ENCODE measurements around the gene CYB5D1. TPM values are rescaled to one million over a fixed set of nuclear protein-coding genes. Genes with fewer than 3 reads are reported as not detected.

Gene CYB5D1
- total and polyA plus RNA-seq, 2 of the 8 experiments (the other 6 are each of a cell fraction or from before 2014, with no cell fraction given) = 11.0 to 18.0 TPM

- no peak for TF ChIP-seq SP4 (IDR thresholded peaks at IDR 0.05; ENCODE audit: low read length)
- no peak for TF ChIP-seq JUN (IDR thresholded peaks at IDR 0.05; ENCODE audit: low read depth, low read length)
- TF ChIP-seq, protein P1, sequence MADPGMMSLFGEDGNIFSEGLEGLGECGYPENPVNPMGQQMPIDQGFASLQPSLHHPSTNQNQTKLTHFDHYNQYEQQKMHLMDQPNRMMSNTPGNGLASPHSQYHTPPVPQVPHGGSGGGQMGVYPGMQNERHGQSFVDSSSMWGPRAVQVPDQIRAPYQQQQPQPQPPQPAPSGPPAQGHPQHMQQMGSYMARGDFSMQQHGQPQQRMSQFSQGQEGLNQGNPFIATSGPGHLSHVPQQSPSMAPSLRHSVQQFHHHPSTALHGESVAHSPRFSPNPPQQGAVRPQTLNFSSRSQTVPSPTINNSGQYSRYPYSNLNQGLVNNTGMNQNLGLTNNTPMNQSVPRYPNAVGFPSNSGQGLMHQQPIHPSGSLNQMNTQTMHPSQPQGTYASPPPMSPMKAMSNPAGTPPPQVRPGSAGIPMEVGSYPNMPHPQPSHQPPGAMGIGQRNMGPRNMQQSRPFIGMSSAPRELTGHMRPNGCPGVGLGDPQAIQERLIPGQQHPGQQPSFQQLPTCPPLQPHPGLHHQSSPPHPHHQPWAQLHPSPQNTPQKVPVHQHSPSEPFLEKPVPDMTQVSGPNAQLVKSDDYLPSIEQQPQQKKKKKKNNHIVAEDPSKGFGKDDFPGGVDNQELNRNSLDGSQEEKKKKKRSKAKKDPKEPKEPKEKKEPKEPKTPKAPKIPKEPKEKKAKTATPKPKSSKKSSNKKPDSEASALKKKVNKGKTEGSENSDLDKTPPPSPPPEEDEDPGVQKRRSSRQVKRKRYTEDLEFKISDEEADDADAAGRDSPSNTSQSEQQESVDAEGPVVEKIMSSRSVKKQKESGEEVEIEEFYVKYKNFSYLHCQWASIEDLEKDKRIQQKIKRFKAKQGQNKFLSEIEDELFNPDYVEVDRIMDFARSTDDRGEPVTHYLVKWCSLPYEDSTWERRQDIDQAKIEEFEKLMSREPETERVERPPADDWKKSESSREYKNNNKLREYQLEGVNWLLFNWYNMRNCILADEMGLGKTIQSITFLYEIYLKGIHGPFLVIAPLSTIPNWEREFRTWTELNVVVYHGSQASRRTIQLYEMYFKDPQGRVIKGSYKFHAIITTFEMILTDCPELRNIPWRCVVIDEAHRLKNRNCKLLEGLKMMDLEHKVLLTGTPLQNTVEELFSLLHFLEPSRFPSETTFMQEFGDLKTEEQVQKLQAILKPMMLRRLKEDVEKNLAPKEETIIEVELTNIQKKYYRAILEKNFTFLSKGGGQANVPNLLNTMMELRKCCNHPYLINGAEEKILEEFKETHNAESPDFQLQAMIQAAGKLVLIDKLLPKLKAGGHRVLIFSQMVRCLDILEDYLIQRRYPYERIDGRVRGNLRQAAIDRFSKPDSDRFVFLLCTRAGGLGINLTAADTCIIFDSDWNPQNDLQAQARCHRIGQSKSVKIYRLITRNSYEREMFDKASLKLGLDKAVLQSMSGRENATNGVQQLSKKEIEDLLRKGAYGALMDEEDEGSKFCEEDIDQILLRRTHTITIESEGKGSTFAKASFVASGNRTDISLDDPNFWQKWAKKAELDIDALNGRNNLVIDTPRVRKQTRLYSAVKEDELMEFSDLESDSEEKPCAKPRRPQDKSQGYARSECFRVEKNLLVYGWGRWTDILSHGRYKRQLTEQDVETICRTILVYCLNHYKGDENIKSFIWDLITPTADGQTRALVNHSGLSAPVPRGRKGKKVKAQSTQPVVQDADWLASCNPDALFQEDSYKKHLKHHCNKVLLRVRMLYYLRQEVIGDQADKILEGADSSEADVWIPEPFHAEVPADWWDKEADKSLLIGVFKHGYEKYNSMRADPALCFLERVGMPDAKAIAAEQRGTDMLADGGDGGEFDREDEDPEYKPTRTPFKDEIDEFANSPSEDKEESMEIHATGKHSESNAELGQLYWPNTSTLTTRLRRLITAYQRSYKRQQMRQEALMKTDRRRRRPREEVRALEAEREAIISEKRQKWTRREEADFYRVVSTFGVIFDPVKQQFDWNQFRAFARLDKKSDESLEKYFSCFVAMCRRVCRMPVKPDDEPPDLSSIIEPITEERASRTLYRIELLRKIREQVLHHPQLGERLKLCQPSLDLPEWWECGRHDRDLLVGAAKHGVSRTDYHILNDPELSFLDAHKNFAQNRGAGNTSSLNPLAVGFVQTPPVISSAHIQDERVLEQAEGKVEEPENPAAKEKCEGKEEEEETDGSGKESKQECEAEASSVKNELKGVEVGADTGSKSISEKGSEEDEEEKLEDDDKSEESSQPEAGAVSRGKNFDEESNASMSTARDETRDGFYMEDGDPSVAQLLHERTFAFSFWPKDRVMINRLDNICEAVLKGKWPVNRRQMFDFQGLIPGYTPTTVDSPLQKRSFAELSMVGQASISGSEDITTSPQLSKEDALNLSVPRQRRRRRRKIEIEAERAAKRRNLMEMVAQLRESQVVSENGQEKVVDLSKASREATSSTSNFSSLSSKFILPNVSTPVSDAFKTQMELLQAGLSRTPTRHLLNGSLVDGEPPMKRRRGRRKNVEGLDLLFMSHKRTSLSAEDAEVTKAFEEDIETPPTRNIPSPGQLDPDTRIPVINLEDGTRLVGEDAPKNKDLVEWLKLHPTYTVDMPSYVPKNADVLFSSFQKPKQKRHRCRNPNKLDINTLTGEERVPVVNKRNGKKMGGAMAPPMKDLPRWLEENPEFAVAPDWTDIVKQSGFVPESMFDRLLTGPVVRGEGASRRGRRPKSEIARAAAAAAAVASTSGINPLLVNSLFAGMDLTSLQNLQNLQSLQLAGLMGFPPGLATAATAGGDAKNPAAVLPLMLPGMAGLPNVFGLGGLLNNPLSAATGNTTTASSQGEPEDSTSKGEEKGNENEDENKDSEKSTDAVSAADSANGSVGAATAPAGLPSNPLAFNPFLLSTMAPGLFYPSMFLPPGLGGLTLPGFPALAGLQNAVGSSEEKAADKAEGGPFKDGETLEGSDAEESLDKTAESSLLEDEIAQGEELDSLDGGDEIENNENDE (IDR thresholded peaks at IDR 0.05; ENCODE audit: insufficient replicate concordance, low read length) = no peak
- no peak for TF ChIP-seq YY1 (IDR thresholded peaks at IDR 0.05; ENCODE audit: low read depth, low read length)
- no peak for TF ChIP-seq CHD1 (IDR thresholded peaks at IDR 0.05; ENCODE audit: low read depth, low read length)
- peak; percentile 70 for TF ChIP-seq ASH2L (IDR thresholded peaks at IDR 0.05; ENCODE audit: low read length)
- TF ChIP-seq EZH2 (IDR thresholded peaks at IDR 0.05; ENCODE audit: low read depth, low read length, severe bottlenecking) = peak; percentile 76
- no peak for TF ChIP-seq TBP (IDR thresholded peaks at IDR 0.05; ENCODE audit: low read depth, low read length)
- TF ChIP-seq ZNF274 (IDR thresholded peaks at IDR 0.05; ENCODE audit: borderline replicate concordance, extremely low read depth, low read length) = no peak
- no peak for TF ChIP-seq POLR2A (IDR thresholded peaks at IDR 0.05; ENCODE audit: control extremely low read depth in 1 of 2, low read depth in 2 of 2, low read length in 2 of 2)
- no peak for TF ChIP-seq BRCA1 (IDR thresholded peaks at IDR 0.05; ENCODE audit: low read depth, low read length)
- no peak for TF ChIP-seq SIRT6 (IDR thresholded peaks at IDR 0.05; ENCODE audit: low read length)
Observed at GRCh38 chr17:7854851-7855659, 2.7 kb upstream of the CYB5D1 start, which contains the start of gene TMEM88 (continued).

Measured in H1 (cell line).